Measurements from ENCODE around the gene NAGPA. TPM values are rescaled to one million over a fixed set of nuclear protein-coding genes. Genes with fewer than 3 reads are reported as not detected.
"Not testable (repeated sequence)": the region's sequence is repeated elsewhere in the genome, so short reads cannot be mapped to it uniquely, and the experiment has no call there.

Gene NAGPA
- total RNA-seq, 2 donors from 2014 or later = 12.7 to 14.0 TPM

DNA sequence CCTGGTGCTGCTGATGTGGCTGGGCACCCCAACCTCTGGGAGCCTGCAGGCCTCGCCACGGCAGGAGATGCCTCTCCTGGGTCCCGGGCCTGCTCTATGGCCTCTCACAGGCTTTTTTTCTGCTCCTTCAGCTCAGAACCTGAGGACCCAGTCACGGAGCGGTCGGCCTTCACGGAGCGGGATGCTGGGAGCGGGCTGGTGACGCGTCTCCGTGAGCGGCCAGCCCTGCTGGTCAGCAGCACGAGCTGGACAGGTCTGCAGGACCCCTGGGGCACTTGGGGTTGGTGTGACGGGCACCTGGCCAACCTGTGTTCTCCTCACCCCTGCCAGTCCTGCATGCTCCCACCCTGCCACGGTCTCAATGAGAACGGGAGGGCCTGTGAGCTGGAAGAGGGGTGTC, 44.9 kb upstream of the NAGPA start:
- Mint-ChIP-seq H3K36me3 (ENCODE audit: low read depth) (peaks cover 46% of the 10 kb centered on the region), H3K27ac (no peak overlapping the region), H3K27me3 (ENCODE audit: insufficient read depth) (no peaks in the 10 kb centered on the region), H3K4me3 (no peak overlapping the region), H3K4me1 (no peaks in the 10 kb centered on the region), H3K9me3 (no peaks in the 10 kb centered on the region)
- Histone ChIP-seq H3K27ac (ENCODE audit: low read depth, low read length) (no peak overlapping the region), H3K27me3 (ENCODE audit: control insufficient read depth, insufficient read depth, low read length, poor library complexity, severe bottlenecking) (no peaks in the 10 kb centered on the region), H3K4me3 (ENCODE audit: low read length) (no peak overlapping the region), H3K4me1 (ENCODE audit: control insufficient read depth, insufficient read depth, low read length) (no peaks in the 10 kb centered on the region), H3K9ac (ENCODE audit: extremely low read depth, low read length, poor library complexity, severe bottlenecking) (no peak overlapping the region), H3K36me3 (ENCODE audit: control insufficient read depth, insufficient read depth, low read length) (peaks cover 22% of the 10 kb centered on the region), H3K9me3 (ENCODE audit: control insufficient read depth, low read length) (no peaks in the 10 kb centered on the region)
- DNase-seq = no peak
- WGBS, 2 experiments (ENCODE audit: insufficient coverage in 1 of 2, insufficient read length in 1 of 2) = 89 to 95% methylated on average over 4 to 17 of the region's 17 CpGs
- no peak for TF ChIP-seq CTCF (conservative IDR thresholded peaks at IDR 0.05)

GRCh38 chr16:5077304-5077703, 43.6 kb upstream of the NAGPA start:
- Histone ChIP-seq H3K4me1 (ENCODE audit: control insufficient read depth, insufficient read depth, low read length) (no peaks in the 10 kb centered on the region), H3K27ac (ENCODE audit: low read depth, low read length) (no peak overlapping the region), H3K36me3 (ENCODE audit: control insufficient read depth, insufficient read depth, low read length) (peaks cover 22% of the 10 kb centered on the region), H3K27me3 (ENCODE audit: control insufficient read depth, insufficient read depth, low read length, poor library complexity, severe bottlenecking) (no peaks in the 10 kb centered on the region), H3K9me3 (ENCODE audit: control insufficient read depth, low read length) (no peaks in the 10 kb centered on the region), H3K4me3 (ENCODE audit: low read length) (no peak overlapping the region), H3K9ac (ENCODE audit: extremely low read depth, low read length, poor library complexity, severe bottlenecking) (no peak overlapping the region)
- Mint-ChIP-seq H3K36me3 (ENCODE audit: low read depth) (peaks cover 46% of the 10 kb centered on the region), H3K4me3 (no peak overlapping the region), H3K4me1 (no peaks in the 10 kb centered on the region), H3K9me3 (no peaks in the 10 kb centered on the region), H3K27me3 (ENCODE audit: insufficient read depth) (no peaks in the 10 kb centered on the region), H3K27ac (no peak overlapping the region)
- no peak for DNase-seq
- 94% methylated on average over 9 to 13 of the region's 13 CpGs for WGBS, 2 experiments (ENCODE audit: insufficient coverage in 1 of 2, insufficient read length in 1 of 2)
- no peak for TF ChIP-seq CTCF (conservative IDR thresholded peaks at IDR 0.05)

DNA sequence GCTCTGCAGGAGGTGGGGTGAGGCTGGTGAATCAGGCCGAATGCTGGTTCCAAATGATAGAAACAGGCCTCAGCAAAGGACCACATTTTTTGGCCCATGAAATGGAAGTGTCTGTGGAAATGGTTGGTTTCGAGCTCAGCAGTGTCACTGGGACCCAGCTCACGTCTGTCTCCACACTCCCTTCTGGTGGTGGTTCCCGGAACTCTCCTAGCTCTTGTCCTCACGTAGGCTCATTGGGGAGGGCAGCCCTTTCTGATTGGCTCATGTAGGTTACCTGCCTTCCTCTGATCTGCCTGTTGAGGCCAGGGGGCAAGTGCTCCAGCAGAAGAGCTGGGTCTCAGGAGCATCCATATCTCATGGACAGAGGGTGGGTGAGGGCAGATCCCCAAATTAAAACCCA, 41.9 kb upstream of the NAGPA start:
- H3K27ac ChIP-seq (ENCODE audit: low read depth, low read length) = no peak overlapping the region
- DNase-seq = peak; percentile 81
- H3K4me3 Mint-ChIP-seq = no peak overlapping the region
- no peaks in the 10 kb centered on the region for H3K4me1 Mint-ChIP-seq
- H3K36me3 ChIP-seq (ENCODE audit: control insufficient read depth, insufficient read depth, low read length) = peaks cover 22% of the 10 kb centered on the region
- H3K4me1 ChIP-seq (ENCODE audit: control insufficient read depth, insufficient read depth, low read length) = no peaks in the 10 kb centered on the region
- no peaks in the 10 kb centered on the region for H3K9me3 ChIP-seq (ENCODE audit: control insufficient read depth, low read length)
- H3K9ac ChIP-seq (ENCODE audit: extremely low read depth, low read length, poor library complexity, severe bottlenecking) = no peak overlapping the region
- no peak overlapping the region for H3K4me3 ChIP-seq (ENCODE audit: low read length)
- no peak overlapping the region for H3K27ac Mint-ChIP-seq
- H3K27me3 Mint-ChIP-seq (ENCODE audit: insufficient read depth) = no peaks in the 10 kb centered on the region
- peak; percentile 49 for TF ChIP-seq CTCF (conservative IDR thresholded peaks at IDR 0.05)
- H3K27me3 ChIP-seq (ENCODE audit: control insufficient read depth, insufficient read depth, low read length, poor library complexity, severe bottlenecking) = no peaks in the 10 kb centered on the region
- WGBS, 2 experiments (ENCODE audit: insufficient coverage in 1 of 2, insufficient read length in 1 of 2) = 89 to 100% methylated on average over 3 to 5 of the region's 5 CpGs
- peaks cover 42% of the 10 kb centered on the region for H3K36me3 Mint-ChIP-seq (ENCODE audit: low read depth)
- H3K9me3 Mint-ChIP-seq = no peaks in the 10 kb centered on the region

DNA sequence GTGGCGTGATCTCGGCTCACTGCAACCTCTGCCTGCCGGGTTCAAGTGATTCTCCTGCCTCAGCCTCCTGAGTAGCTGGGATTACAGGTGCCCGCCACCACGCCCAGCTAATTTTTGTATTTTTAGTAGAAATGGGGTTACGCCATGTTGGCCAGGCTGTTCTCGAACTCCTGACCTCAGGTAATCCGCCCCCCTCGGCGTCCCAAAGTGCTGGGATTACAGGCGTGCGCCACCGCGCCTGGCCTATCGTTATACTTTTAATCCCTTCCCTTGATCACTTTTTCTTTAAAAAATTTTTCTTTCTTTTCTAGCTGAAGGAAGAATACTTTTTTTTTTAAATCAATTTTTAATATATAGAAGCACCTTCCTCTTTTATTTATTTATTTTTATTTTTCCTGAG, 40.0 kb upstream of the NAGPA start:
- not testable (repeated sequence) for DNase-seq; H3K4me1 Mint-ChIP-seq; H3K27me3 Mint-ChIP-seq (ENCODE audit: insufficient read depth); H3K9me3 ChIP-seq (ENCODE audit: control insufficient read depth, low read length); H3K9me3 Mint-ChIP-seq; H3K27ac ChIP-seq (ENCODE audit: low read depth, low read length); H3K27ac Mint-ChIP-seq; H3K4me3 ChIP-seq (ENCODE audit: low read length); H3K4me3 Mint-ChIP-seq; H3K4me1 ChIP-seq (ENCODE audit: control insufficient read depth, insufficient read depth, low read length); H3K9ac ChIP-seq (ENCODE audit: extremely low read depth, low read length, poor library complexity, severe bottlenecking); H3K27me3 ChIP-seq (ENCODE audit: control insufficient read depth, insufficient read depth, low read length, poor library complexity, severe bottlenecking)
- H3K36me3 Mint-ChIP-seq (ENCODE audit: low read depth) = peaks cover 37% of the 10 kb centered on the region
- WGBS, 2 experiments (ENCODE audit: insufficient coverage in 1 of 2, insufficient read length in 1 of 2) = 93 to 96% methylated on average over 9 to 13 of the region's 15 CpGs
- peaks cover 22% of the 10 kb centered on the region for H3K36me3 ChIP-seq (ENCODE audit: control insufficient read depth, insufficient read depth, low read length)

All from endodermal cell (in vitro differentiated cells).